ENCODE results near the gene BUD13. TPM values are rescaled to one million over a fixed set of nuclear protein-coding genes. Genes with fewer than 3 reads are reported as not detected.

The BUD13 gene
- total and polyA plus RNA-seq, 2 of the 4 experiments (the other 2 are of a cell fraction), result 11.2 to 14.0 TPM

DNA sequence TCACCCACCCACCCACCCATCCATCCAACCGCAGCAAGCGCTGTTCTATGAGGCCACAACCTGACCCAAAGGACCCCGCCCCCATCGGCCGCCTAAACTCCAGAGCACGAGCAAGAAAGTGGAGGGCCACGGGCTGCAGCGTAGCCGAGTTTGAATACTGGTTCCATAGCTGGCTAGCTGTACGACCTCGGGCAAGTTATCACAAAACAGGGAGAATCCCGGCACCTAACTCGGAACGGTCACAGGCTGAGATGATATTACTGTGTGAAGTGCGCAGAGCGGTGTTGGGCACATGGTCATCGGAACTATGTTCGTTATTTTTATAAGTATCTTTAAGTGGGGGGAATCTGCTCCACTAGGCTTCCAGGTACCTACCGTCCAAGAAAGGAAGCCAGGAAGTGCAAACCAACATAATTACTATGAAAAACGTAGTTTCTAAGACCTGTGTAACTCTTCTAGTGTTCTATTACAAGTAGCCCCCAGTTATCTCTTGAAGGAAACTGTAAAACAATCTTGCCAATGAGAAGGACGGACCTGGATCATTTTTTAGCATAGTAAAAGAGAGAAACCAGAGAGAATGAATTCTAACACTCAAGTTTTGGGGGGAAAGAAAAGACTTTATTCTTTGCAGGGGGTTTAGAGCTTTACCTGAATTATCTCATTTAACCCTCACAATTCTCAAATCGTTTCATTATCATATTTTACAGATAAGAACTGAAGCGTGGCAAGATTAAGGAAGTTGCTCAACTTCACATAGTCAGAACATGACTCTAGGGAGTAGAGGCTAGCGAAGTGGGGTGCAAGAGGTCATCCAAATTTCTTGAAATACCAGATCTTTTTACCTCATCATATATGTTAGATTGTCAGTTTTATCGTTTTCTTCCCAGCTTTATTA, 663 bp upstream of the BUD13 start:
- peak overlapping the region; percentile 98 for H2AFZ ChIP-seq (replicated peaks; ENCODE audit: low read length, poor library complexity)
- no peaks in the 10 kb centered on the region for H3K9me3 ChIP-seq (ENCODE audit: control insufficient read depth, insufficient read depth, low read length)
- peaks cover 5% of the 10 kb centered on the region for H3K4me1 ChIP-seq (ENCODE audit: control insufficient read depth, insufficient read depth, low read length)
- H3K27ac ChIP-seq (ENCODE audit: insufficient read depth, low read length), result peak overlapping the region; percentile 70
- H3K4ac ChIP-seq (ENCODE audit: low read depth, low read length), result peak overlapping the region; percentile 77
- H3K9me1 ChIP-seq (ENCODE audit: insufficient read depth, low read length), result peaks cover 5% of the 10 kb centered on the region; the same call in 1 of the 2 replicates
- peak overlapping the region; percentile 89 for H3K4me2 ChIP-seq (ENCODE audit: low read depth, low read length)
- POLR2A ChIA-PET (ENCODE audit: unreplicated experiment), result no interaction called here
- H3K14ac ChIP-seq (replicated peaks; ENCODE audit: low read depth, low read length), result peak overlapping the region; percentile 91
- no peaks in the 10 kb centered on the region for H3K27me3 ChIP-seq (ENCODE audit: control insufficient read depth, insufficient read depth, low read length)
- 0 out of 2 replicates have a peak overlapping the region, but pooled peaks have one; percentile 20 for H4K91ac ChIP-seq (ENCODE audit: insufficient read depth, low read depth, low read length)
- peak; percentile 17 for DNase-seq
- peak overlapping the region; percentile 91; the same call in 1 of the 2 replicates for H3K23ac ChIP-seq (ENCODE audit: low read depth, low read length)
- peak overlapping the region; percentile 78 for H2AK9ac ChIP-seq (replicated peaks; ENCODE audit: low read depth, low read length, poor library complexity)
- H3K36me3 ChIP-seq (ENCODE audit: control insufficient read depth, insufficient read depth, low read length), result peaks cover 8% of the 10 kb centered on the region
- intact Hi-C loops (cut with micrococcal nuclease) (loop anchor here (5.0 kb wide), 1 partner anchor 1794 kb away; the partner anchor contains the start of gene IFT46), in situ Hi-C loops (cut with MboI; ENCODE audit: low sequenced_read_pairs) (no loop called here), dilution Hi-C loops (cut with HindIII; ENCODE audit: low sequenced_read_pairs, unreplicated experiment) (no loop called here)
- H2BK20ac ChIP-seq (ENCODE audit: low read depth, low read length), result no peak overlapping the region
- H4K20me1 ChIP-seq (ENCODE audit: insufficient read depth, low read length), result no peaks in the 10 kb centered on the region; the same call in 1 of the 2 replicates
- peak overlapping the region; percentile 57; the same call in 1 of the 2 replicates for H3K56ac ChIP-seq (ENCODE audit: extremely low read depth, insufficient read depth, low read length)
- peak overlapping the region; percentile 9 for H2BK5ac ChIP-seq (ENCODE audit: low read depth, low read length, poor library complexity, severe bottlenecking)
- peak overlapping the region; percentile 31; the same call in 1 of the 3 replicates for H2BK15ac ChIP-seq (ENCODE audit: low read depth, low read length)
- H4K5ac ChIP-seq (ENCODE audit: low read depth, low read length), result peak overlapping the region; percentile 13
- peak; percentile 63 for ATAC-seq (ENCODE audit: low read depth)
- 0% methylated on average over 1 of the region's 25 CpGs; no CpG with 5 or more reads in 1 of the 2 experiments for WGBS, 2 experiments (ENCODE audit: extremely low coverage in 2 of 2, insufficient read length in 1 of 2)
- 0 out of 2 replicates have a peak overlapping the region, but pooled peaks have one; percentile 30 for H3K18ac ChIP-seq (ENCODE audit: low read depth, low read length)
- 0 out of 2 replicates have a peak overlapping the region, but pooled peaks have one; percentile 22 for H2BK120ac ChIP-seq (ENCODE audit: low read depth, low read length)
- peak overlapping the region; percentile 83 to 86 for H4K8ac ChIP-seq (ENCODE audit: low read depth in 2 of 2, low read length in 2 of 2)
- peak overlapping the region; percentile 72 for H3K9ac ChIP-seq (ENCODE audit: low read depth, low read length)
- TF ChIP-seq CEBPB (IDR thresholded peaks at IDR 0.05; ENCODE audit: low read depth, low read length) (peak; percentile 72), MXI1 (IDR thresholded peaks at IDR 0.05; ENCODE audit: borderline replicate concordance, low read depth, low read length) (no peak)
- H2AK5ac ChIP-seq (ENCODE audit: low read depth, low read length), result peak overlapping the region; percentile 86
- peaks cover 7 to 35% of the 10 kb centered on the region in 2 experiments; a peak in 3 of 4 replicates for H3K79me1 ChIP-seq (ENCODE audit: low read depth in 1 of 2, low read length in 2 of 2)
- H3K4me3 ChIP-seq (ENCODE audit: insufficient read depth, low read depth, low read length), result peak overlapping the region; percentile 96
- CTCF ChIA-PET, result no interaction called here
- BruUV-seq (replicated peaks), result no TSS peak

All from IMR-90 (cell line).